Measurements from ENCODE around the gene IQSEC1. TPM values are rescaled to one million over a fixed set of nuclear protein-coding genes. Genes with fewer than 3 reads are reported as not detected.

Gene IQSEC1
- total RNA-seq, 4 donors from 2014 or later, result 31.9 to 35.8 (median 34.8) TPM

DNA sequence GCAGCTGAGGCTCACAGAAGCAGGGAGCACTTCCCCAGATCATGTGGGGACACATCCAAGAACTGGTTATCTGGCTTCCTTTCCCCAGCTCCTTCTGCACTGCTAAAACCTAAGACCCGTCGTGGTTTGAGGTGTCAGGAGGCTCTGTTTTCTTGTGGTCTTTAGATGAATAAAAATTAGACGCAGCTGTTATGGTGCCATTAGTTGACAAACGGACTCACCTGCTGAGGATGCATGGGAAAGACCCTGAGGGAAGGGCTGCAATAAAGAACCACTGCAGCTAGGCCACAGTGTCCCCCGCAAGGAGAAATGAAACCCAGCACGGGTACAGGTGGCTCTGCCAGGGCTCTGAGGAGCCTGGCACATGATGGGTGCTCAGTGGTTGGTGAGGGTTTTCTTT is 99.4 kb downstream of the IQSEC1 start:
- TF ChIP-seq POLR2A (IDR thresholded peaks at IDR 0.05), result no peak
- TF ChIP-seq, protein P1, sequence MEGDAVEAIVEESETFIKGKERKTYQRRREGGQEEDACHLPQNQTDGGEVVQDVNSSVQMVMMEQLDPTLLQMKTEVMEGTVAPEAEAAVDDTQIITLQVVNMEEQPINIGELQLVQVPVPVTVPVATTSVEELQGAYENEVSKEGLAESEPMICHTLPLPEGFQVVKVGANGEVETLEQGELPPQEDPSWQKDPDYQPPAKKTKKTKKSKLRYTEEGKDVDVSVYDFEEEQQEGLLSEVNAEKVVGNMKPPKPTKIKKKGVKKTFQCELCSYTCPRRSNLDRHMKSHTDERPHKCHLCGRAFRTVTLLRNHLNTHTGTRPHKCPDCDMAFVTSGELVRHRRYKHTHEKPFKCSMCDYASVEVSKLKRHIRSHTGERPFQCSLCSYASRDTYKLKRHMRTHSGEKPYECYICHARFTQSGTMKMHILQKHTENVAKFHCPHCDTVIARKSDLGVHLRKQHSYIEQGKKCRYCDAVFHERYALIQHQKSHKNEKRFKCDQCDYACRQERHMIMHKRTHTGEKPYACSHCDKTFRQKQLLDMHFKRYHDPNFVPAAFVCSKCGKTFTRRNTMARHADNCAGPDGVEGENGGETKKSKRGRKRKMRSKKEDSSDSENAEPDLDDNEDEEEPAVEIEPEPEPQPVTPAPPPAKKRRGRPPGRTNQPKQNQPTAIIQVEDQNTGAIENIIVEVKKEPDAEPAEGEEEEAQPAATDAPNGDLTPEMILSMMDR (IDR thresholded peaks at IDR 0.05), result no peak
- no peak for DNase-seq (ENCODE audit: low spot score in 2 of 2)
- WGBS, 2 donors, result 77 to 87% methylated on average over 6 of the region's 6 CpGs
- H3K4me3 ChIP-seq (ENCODE audit: low read depth, poor library complexity, severe bottlenecking), result no peak overlapping the region
- intact Hi-C loops (cut with DNase I; ENCODE audit: low total_unique reads), result no loop called here

DNA sequence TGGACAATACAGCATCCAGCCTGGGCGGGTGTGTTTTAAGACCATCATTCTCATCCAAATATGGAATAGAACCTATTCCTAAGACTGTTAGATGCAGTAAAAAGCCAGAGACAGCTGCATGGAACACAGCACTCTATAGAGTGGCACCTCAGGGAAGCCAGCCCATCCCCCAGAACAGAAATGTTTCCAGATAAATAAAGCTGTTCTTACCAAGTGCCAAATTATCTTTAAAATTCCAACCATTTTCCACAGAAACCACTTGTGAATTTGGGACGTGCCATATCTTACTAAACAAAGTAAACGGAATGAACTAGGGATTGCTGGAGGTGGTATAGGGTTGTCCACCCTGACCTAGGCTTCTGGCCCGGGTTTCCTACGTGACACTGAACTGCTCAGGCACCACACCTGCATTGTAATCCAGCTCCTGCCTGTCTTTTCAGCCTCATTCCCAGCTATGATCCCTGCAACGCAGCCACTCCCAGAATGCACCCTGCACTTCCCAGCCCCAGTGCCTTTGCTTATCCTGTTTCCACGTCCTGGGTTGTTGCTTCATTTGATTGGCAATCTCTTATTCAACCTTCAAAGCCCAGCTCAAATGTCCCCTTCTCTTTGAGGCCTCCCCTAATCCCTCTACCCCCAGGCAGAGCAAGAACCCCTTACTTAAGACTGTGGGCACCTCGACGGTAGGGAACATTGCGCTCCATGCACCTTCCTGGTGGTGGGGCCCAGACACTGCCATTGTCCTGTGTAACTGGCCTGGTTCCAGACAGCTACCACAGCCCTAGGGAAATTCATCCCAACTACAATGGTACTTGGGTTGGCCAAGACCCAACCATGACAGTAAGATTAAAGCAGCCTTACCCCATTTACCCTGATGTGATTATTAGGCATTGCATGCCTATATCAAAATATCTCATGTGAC is 100.2 kb downstream of the IQSEC1 start:
- TF ChIP-seq, protein P1 (IDR thresholded peaks at IDR 0.05), result no peak
- no peak for TF ChIP-seq POLR2A (IDR thresholded peaks at IDR 0.05)
- no peak for DNase-seq (ENCODE audit: low spot score in 2 of 2)
- H3K4me3 ChIP-seq (ENCODE audit: low read depth, poor library complexity, severe bottlenecking), result no peak overlapping the region
- intact Hi-C loops (cut with DNase I; ENCODE audit: low total_unique reads), result no loop called here
- 86 to 92% methylated on average over 10 of the region's 10 CpGs for WGBS, 2 donors

DNA sequence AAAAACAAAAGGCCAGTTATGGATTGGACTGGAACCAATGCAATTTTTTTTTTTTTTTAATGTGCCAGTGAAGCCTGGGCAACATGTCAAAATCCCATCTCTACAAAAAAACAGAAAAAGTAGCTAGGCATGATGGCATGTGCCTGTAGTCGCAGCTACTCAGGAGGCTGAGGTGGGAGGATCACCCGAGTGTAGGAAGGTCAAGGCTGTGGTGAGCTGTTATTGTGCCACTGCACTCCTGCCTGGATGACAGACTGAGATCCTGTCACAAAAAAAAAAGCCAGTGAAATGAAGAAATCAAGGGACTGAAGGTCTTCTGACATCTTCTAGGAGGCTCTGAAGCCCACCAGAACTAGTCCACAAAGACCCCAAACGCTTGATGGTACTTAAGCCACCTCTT is 101.2 kb downstream of the IQSEC1 start:
- H3K4me3 ChIP-seq (ENCODE audit: low read depth, poor library complexity, severe bottlenecking), result no peak overlapping the region
- no peak for DNase-seq (ENCODE audit: low spot score in 2 of 2)
- intact Hi-C loops (cut with DNase I; ENCODE audit: low total_unique reads), result no loop called here
- TF ChIP-seq POLR2A (IDR thresholded peaks at IDR 0.05), result no peak
- TF ChIP-seq, protein P1 (IDR thresholded peaks at IDR 0.05), result no peak
- 90 to 95% methylated on average over 3 of the region's 3 CpGs for WGBS, 2 donors

DNA sequence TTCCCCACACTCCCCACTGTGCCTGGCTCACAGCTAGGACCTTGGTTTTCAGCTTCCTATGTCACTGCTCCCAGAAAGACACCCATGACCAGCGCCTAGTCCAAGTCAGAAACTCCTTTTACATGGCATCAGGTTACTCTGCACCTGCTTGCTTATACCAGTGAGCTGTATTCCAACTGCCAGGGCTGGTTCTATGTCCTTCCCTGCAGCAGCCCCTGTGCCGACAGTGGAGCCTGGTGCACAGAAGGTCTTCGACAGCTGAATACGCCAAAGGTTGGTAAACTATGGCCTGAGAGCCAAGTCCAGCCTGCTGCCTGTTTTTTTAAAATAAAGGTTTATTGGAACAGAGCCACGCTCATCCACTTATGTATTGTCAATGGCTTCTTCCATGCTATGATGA is 102.5 kb downstream of the IQSEC1 start:
- intact Hi-C loops (cut with DNase I; ENCODE audit: low total_unique reads), result no loop called here
- TF ChIP-seq POLR2A (IDR thresholded peaks at IDR 0.05), result no peak
- TF ChIP-seq, protein P1 (IDR thresholded peaks at IDR 0.05), result no peak
- WGBS, 2 donors, result 97 to 99% methylated on average over 5 of the region's 5 CpGs

DNA sequence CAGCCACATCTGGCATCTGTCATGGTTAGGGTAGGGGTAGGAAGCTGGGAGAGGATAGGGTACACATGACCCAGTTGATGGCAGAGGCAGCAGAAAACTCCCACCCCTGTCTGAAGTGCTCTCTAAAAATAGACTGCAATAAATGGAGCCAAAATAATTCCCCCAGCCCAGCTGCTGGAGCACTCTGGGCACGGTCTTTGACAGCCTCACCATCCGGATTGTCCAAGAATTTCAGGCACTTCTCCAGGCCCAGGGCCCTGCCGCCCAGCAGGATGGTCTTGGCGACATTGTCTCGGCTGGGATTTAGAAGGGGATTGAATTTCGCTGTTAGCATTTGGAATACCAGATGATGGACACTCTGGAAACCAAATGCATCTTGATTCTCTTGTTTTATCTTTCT is 103.7 kb downstream of the IQSEC1 start:
- no peak for TF ChIP-seq POLR2A (IDR thresholded peaks at IDR 0.05)
- TF ChIP-seq, protein P1 (IDR thresholded peaks at IDR 0.05), result no peak
- WGBS, 2 donors, result 73 to 74% methylated on average over 6 of the region's 6 CpGs
- DNase-seq (ENCODE audit: low spot score in 2 of 2), result no peak
- intact Hi-C loops (cut with DNase I; ENCODE audit: low total_unique reads), result no loop called here
- H3K4me3 ChIP-seq (ENCODE audit: low read depth, poor library complexity, severe bottlenecking), result no peak overlapping the region

More for the DNA sequence above, 102.5 kb downstream of the IQSEC1 start:
- no peak overlapping the region for H3K4me3 ChIP-seq (ENCODE audit: low read depth, poor library complexity, severe bottlenecking)
- DNase-seq (ENCODE audit: low spot score in 2 of 2), result no peak

All from lower leg skin (tissue), 4 donors.